ENCODE measurements around the gene ADD2.

ADD2 gene

DNA sequence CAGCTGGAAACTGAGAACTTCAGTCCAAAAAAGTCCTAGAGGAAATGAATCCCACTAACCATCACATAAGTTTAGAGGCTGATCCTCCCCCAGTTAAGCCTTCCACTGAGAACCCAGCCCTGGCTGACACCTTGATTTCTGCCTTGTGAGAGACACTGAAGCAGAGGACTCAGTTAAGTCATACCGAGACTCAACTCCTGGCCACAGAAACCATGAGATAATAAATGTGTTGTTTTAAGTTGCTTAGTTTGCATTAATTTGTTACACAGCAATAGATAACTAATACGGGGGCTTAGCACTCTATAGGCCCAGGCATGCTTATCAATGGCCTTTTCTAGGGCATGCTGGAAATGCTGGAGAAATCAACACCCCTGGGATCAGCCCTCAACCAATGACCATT lies 3.4 kb upstream of the ADD2 start:
- TF ChIP-seq, protein P1, sequence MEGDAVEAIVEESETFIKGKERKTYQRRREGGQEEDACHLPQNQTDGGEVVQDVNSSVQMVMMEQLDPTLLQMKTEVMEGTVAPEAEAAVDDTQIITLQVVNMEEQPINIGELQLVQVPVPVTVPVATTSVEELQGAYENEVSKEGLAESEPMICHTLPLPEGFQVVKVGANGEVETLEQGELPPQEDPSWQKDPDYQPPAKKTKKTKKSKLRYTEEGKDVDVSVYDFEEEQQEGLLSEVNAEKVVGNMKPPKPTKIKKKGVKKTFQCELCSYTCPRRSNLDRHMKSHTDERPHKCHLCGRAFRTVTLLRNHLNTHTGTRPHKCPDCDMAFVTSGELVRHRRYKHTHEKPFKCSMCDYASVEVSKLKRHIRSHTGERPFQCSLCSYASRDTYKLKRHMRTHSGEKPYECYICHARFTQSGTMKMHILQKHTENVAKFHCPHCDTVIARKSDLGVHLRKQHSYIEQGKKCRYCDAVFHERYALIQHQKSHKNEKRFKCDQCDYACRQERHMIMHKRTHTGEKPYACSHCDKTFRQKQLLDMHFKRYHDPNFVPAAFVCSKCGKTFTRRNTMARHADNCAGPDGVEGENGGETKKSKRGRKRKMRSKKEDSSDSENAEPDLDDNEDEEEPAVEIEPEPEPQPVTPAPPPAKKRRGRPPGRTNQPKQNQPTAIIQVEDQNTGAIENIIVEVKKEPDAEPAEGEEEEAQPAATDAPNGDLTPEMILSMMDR (IDR thresholded peaks at IDR 0.05; ENCODE audit: borderline replicate concordance, insufficient read depth, low read depth, low read length): no peak
- no peak overlapping the region for H3K4me3 ChIP-seq (ENCODE audit: low read depth, low read length)

DNA sequence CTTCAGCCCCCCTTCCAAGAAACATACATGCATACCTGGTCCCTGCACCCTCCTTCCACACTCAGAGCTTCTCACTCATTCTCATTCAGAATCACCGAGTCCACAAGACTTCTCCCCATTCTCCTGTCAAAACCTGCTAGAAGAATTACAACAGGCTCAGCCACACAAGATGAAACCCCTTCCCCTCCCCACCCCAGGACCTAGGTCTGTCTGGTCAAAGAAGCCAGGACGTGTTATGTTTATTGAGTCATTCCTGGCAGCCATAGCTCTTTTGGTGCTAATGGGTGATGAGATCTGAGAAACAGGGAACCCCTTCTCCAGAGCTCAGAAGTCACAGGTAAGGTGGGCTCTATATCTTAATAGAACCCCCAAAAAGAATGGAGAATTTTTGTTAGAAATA lies 1.4 kb upstream of the ADD2 start:
- TF ChIP-seq, protein P1 (IDR thresholded peaks at IDR 0.05; ENCODE audit: borderline replicate concordance, insufficient read depth, low read depth, low read length): no peak
- H3K4me3 ChIP-seq (ENCODE audit: low read depth, low read length): no peak overlapping the region

DNA sequence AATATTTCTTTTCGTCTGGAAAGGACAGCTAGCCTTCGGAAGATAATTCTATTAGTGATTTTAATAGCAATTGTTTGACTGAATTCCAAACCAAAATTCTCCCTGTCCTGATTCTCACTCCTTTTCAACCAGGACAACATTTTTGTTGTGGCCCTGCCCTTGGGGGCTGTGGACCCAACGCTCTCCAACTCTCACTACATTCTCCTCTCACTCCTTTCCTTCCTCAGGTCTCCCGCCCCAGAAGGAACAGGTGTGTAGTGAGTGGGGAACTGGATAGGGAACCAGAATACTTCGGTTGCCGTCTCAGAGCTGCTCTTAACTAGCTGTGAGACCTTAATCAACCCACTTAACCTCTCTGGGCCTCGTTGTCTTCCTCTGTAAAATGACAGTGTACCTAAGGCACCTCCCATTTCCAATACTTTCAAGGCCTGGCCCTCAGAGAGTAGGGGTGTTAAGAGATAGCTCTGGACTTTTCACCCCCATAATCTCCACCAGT lies 638 bp upstream of the ADD2 start:
- H3K4me3 ChIP-seq (ENCODE audit: low read depth, low read length): no peak overlapping the region
- TF ChIP-seq, protein P1 (IDR thresholded peaks at IDR 0.05; ENCODE audit: borderline replicate concordance, insufficient read depth, low read depth, low read length): no peak

DNA sequence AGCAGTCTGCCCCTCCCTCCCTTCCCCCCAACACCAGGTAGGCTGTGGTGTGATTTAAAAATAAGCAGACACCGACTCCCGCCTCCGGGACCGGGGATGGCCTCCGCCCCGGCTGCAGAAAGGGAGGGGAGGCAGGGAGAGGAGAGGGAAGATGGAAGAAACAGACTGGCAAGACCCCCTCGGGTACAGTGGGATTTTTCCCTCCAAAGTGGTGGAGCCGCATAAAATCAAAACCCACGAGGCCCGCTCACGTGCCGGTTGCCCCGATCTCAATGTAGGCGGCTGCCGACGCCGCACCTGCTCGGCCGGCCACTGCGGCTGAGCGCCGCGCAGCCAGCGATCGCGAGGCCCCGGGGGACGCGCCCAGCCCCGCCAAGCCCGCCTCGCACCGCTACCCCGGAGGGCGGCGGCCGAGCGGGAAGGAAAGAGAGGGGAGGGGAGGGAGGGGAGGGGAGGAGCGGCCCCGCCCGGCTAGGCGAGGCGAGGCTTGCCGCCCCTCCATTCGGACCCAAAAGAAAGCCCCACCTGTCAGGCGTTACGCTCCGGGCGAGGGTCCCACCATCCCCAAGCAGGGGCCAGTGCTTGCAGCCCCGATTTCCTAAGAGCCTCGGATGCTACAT lies 811 bp downstream of the ADD2 start:
- TF ChIP-seq, protein P1 (IDR thresholded peaks at IDR 0.05; ENCODE audit: borderline replicate concordance, insufficient read depth, low read depth, low read length): no peak
- no peak overlapping the region for H3K4me3 ChIP-seq (ENCODE audit: low read depth, low read length)

DNA sequence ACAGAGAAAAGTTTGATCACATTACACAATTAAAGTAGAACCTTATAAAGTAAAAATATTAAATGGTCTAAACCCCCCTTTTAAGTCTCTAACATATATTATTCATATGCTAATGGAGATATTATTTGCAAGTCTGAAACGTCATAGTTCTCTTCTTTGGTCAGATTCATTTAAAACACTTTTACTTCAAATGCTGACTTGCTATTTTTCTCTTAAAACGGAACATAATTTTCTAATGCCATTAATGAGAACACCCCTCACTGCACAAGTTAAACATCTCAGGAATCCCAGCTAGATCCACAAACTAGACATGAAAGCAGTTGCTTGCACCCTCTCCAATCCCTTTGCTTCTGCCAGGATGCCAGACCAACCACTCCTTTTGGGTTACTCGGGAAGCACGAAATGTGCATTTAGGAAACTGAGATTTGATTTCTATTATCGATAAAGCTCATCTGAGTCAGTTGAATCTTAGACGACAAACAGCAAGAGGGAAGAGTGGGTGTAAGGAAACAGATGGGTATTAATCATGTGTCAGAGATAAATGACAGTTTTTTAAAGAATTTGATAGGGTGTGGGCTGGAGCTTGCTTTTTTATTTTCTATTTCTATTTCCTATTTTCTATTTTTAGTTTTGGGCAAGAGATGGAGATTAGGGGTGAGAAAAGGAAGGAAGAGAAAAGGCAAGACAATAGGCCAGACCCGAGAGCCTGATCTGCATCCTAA lies 1.5 kb downstream of the ADD2 start:
- TF ChIP-seq, protein P1 (IDR thresholded peaks at IDR 0.05; ENCODE audit: borderline replicate concordance, insufficient read depth, low read depth, low read length): no peak
- no peak overlapping the region for H3K4me3 ChIP-seq (ENCODE audit: low read depth, low read length)

DNA sequence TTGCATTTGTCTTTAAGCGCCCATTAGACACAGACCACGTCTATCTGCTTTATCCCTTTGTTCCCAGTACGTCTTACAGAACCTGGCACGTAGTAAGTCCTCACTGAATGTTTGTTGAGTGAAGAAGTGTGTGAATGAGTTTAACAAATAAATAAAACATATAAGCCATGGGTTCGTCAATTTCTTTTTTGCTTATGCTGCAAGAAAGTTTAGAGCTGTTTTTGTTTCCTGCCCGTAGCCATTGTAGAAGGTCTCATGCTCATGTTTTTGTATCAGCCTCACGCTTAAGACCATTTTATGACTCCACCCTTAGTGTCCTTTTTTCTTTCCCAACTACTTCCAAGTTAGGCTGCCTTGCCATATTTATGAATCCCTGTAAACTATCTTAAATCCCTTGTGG lies 2.5 kb downstream of the ADD2 start:
- TF ChIP-seq, protein P1 (IDR thresholded peaks at IDR 0.05; ENCODE audit: borderline replicate concordance, insufficient read depth, low read depth, low read length): no peak
- no peak overlapping the region for H3K4me3 ChIP-seq (ENCODE audit: low read depth, low read length)

DNA sequence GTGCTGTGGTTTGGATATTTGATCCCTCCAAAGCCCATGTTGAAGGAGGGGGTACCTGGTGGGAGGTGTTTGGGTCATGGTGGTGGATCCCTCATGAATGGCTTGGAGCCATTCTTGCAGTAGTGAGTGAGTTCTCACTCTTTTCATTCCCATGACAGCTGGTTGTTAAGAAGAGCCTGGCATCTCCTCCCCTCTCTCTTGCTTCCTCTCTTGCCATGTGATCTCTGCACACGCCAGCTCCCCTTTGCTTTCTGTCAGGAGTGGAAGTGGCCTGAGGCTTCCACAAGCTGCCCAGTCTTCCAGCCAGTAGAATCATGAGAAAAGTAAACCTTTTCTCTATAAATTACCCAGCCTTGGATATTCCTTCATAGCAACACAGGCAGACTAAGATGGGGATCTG lies 8.6 kb downstream of the ADD2 start:
- H3K4me3 ChIP-seq (ENCODE audit: low read depth, low read length): no peak overlapping the region
- TF ChIP-seq, protein P1 (IDR thresholded peaks at IDR 0.05; ENCODE audit: borderline replicate concordance, insufficient read depth, low read depth, low read length): no peak
